Measurements from ENCODE around the gene ZNF511. TPM values are rescaled to one million over a fixed set of nuclear protein-coding genes. Genes with fewer than 3 reads are reported as not detected.

The ZNF511 gene
- total and polyA plus RNA-seq, 10 donors, result 26.3 to 50.6 (median 30.5) TPM

GRCh38 chr10:133324198-133324792 lies 15.6 kb downstream of the ZNF511 start:
- TF ChIP-seq POLR2A (IDR thresholded peaks at IDR 0.05) (no peak), POLR2AphosphoS5 (IDR thresholded peaks at IDR 0.05) (peak in 2 of 3 donors; percentile 21 to 47)
- Histone ChIP-seq H3K27me3 (replicated peaks in 1 of 7) (peaks cover 3 to 78% (median 52%) of the 10 kb centered on the region in 7 donors), H3K4me1 (peaks cover 7 to 30% (median 23%) of the 10 kb centered on the region in 6 donors), H3K36me3 (no peaks in the 10 kb centered on the region), H3K27ac (peak overlapping the region in 1 of 8 donors; percentile 13), H3K4me3 (peak overlapping the region in 3 of 8 donors; percentile 14 to 67 (median 22)), H3K9me3 (peaks cover 0 to 8% (median 5%) of the 10 kb centered on the region in 8 donors)
- 13 to 50% (median 19%) methylated on average over 2 to 13 of the region's 13 CpGs for WGBS, 5 donors
- intact Hi-C loops (cut with DNase I; ENCODE audit: low total_unique reads), result no loop called here
- peak; percentile 87 for DNase-seq

GRCh38 chr10:133324857-133325260 lies 16.1 kb downstream of the ZNF511 start:
- Histone ChIP-seq H3K36me3 (no peaks in the 10 kb centered on the region), H3K27me3 (replicated peaks in 1 of 7) (peaks cover 3 to 78% (median 51%) of the 10 kb centered on the region in 7 donors), H3K27ac (no peak overlapping the region), H3K4me1 (peaks cover 7 to 36% (median 29%) of the 10 kb centered on the region in 6 donors), H3K9me3 (peaks cover 0 to 8% (median 5%) of the 10 kb centered on the region in 8 donors), H3K4me3 (peak overlapping the region in 5 of 8 donors; percentile 8 to 67 (median 33))
- WGBS, 5 donors, result 16 to 31% (median 27%) methylated on average over 9 to 20 of the region's 20 CpGs
- no peak for TF ChIP-seq POLR2A (IDR thresholded peaks at IDR 0.05)
- no peak for TF ChIP-seq CTCF (IDR thresholded peaks at IDR 0.05 in 8 of 11, conservative IDR thresholded peaks at IDR 0.05 in 3 of 11)
- no peak for TF ChIP-seq POLR2AphosphoS5 (IDR thresholded peaks at IDR 0.05)
- intact Hi-C loops (cut with DNase I; ENCODE audit: low total_unique reads), result no loop called here
- peak; percentile 81 for DNase-seq

- Histone ChIP-seq H3K4me1 (peaks cover 7 to 38% (median 31%) of the 10 kb centered on the region in 6 donors), H3K9me3 (peaks cover 0 to 8% (median 5%) of the 10 kb centered on the region in 8 donors), H3K36me3 (no peaks in the 10 kb centered on the region), H3K4me3 (peak overlapping the region in 7 of 8 donors; percentile 8 to 67 (median 33)), H3K27ac (no peak overlapping the region), H3K27me3 (replicated peaks in 1 of 7) (peaks cover 3 to 75% (median 52%) of the 10 kb centered on the region in 7 donors)
- intact Hi-C loops (cut with DNase I; ENCODE audit: low total_unique reads), result no loop called here
- WGBS, 5 donors, result 1 to 7% (median 3%) methylated on average over 51 to 91 of the region's 91 CpGs
- TF ChIP-seq POLR2AphosphoS5 (IDR thresholded peaks at IDR 0.05) (no peak), CTCF (IDR thresholded peaks at IDR 0.05 in 8 of 11, conservative IDR thresholded peaks at IDR 0.05 in 3 of 11) (no peak), POLR2A (IDR thresholded peaks at IDR 0.05) (no peak)
- DNase-seq, result no peak
These were observed 16.9 kb downstream of the ZNF511 start for GRCh38 chr10:133325440-133326222.

GRCh38 chr10:133326223-133326551 lies 17.5 kb downstream of the ZNF511 start:
- TF ChIP-seq POLR2AphosphoS5 (IDR thresholded peaks at IDR 0.05) (no peak), CTCF (IDR thresholded peaks at IDR 0.05 in 8 of 11, conservative IDR thresholded peaks at IDR 0.05 in 3 of 11) (no peak), POLR2A (IDR thresholded peaks at IDR 0.05) (no peak)
- intact Hi-C loops (cut with DNase I; ENCODE audit: low total_unique reads), result no loop called here
- Histone ChIP-seq H3K27ac (no peak overlapping the region), H3K4me1 (peaks cover 7 to 38% (median 31%) of the 10 kb centered on the region in 6 donors), H3K27me3 (replicated peaks in 1 of 7) (peaks cover 3 to 76% (median 52%) of the 10 kb centered on the region in 7 donors), H3K4me3 (peak overlapping the region in 6 of 8 donors; percentile 30 to 67 (median 33)), H3K9me3 (peaks cover 0 to 3% (median 1%) of the 10 kb centered on the region in 8 donors), H3K36me3 (no peaks in the 10 kb centered on the region)
- DNase-seq, result no peak
- 28 to 38% (median 35%) methylated on average over 9 of the region's 9 CpGs for WGBS, 5 donors
